ENCODE results near the gene GNA14.
"Not testable (repeated sequence)": the region's sequence is repeated elsewhere in the genome, so short reads cannot be mapped to it uniquely, and the experiment has no call there.

Gene GNA14

GRCh38 chr9:77534376-77535057, 113.6 kb downstream of the GNA14 start:
- DNase-seq (ENCODE audit: low spot score) = no peak

- DNase-seq (ENCODE audit: low spot score) = no peak
These were observed 114.5 kb downstream of the GNA14 start for GRCh38 chr9:77533671-77534070.

- no peak for DNase-seq (ENCODE audit: low spot score)
These were observed 115.5 kb downstream of the GNA14 start for GRCh38 chr9:77532607-77533006.

DNA sequence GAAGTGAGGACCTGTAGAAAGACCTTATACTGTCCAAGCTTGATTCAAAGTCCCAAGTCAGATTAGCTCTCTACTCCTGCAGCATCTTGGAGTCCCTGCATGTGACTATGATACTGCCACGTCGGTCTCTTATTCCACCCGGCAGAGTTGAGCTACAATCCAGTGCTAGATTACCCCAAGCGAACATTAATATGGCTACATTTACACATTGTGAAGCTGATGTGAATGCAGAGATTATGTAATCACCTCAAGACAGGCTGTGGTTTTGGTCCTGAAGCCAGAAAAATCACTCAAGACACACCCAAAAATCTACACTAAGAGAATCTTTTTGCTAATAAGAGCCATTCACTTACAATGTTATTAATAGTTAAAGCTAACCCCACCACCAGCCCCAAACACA, 116.7 kb downstream of the GNA14 start:
- DNase-seq (ENCODE audit: low spot score) = no peak

GRCh38 chr9:77523891-77524290, 124.2 kb downstream of the GNA14 start:
- no peak for DNase-seq (ENCODE audit: low spot score)

- DNase-seq (ENCODE audit: low spot score) = no peak
These were observed 127.0 kb downstream of the GNA14 start for GRCh38 chr9:77521091-77521490.

DNA sequence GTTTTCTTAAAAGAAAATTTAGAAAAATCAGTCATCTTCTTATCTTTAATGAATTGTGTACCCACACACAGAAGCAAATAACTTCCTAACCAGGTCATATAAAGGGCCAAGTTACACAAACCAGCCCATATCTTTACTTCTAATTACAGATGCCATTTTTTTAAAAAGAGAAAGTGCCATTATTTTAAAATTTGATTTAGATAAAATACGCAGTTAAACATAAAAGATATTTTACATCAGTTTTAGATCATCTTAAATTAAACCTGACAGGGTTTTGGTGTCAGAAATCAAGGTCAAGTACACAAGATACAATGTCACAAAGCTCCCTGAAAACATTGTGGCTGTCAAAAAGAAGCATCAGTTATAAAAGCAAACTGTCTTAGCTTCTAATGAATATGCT, 129.4 kb downstream of the GNA14 start:
- DNase-seq (ENCODE audit: low spot score) = no peak

- DNase-seq (ENCODE audit: low spot score) = no peak
These were observed 131.3 kb downstream of the GNA14 start for GRCh38 chr9:77516781-77517180.

GRCh38 chr9:77514886-77515711, 133.0 kb downstream of the GNA14 start:
- no peak for DNase-seq (ENCODE audit: low spot score)

GRCh38 chr9:77513457-77513856, 134.7 kb downstream of the GNA14 start:
- DNase-seq (ENCODE audit: low spot score) = no peak

DNA sequence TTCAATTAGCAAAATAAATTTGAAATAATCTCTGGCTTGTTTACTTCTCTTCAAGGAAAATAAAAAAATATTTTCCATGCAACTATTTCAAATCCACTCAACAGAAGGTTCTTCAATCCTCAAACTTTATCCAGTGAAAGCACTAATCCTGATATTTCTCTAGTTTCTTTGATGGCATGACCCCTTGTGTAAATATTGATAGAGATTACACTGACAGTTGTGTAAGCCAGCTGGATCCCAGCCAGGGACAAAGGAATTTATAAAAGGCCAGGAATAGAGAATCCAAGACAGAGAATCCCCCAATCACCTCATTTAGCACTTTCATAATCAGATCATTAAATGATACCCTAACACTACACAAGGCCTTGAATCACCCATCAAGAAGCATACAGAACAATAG, 135.2 kb downstream of the GNA14 start:
- no peak for DNase-seq (ENCODE audit: low spot score)

- DNase-seq (ENCODE audit: low spot score) = no peak
These were observed 136.6 kb downstream of the GNA14 start for GRCh38 chr9:77511525-77511924.

DNA sequence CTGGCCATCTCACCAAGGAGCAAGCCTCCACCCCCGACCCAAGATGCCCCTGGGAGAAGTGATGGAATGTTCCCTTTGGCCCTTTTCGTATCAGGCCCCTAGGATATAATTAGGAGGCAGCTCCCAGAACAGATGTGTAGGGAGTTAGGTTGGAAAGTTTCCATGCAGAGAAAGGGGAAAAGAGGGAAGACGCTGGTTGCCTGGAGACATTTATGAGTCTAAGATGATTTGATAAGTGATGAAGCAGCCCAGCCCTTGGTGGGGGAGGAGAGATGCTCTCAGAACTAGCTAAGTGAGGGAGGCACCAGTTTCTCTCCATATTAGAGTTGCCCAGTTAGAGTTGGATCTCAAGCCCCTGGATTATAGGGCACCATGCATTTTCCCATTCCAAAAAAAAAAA, 137.5 kb downstream of the GNA14 start:
- DNase-seq (ENCODE audit: low spot score) = no peak

- no peak for DNase-seq (ENCODE audit: low spot score)
These were observed 139.7 kb downstream of the GNA14 start for GRCh38 chr9:77508396-77508795.

DNA sequence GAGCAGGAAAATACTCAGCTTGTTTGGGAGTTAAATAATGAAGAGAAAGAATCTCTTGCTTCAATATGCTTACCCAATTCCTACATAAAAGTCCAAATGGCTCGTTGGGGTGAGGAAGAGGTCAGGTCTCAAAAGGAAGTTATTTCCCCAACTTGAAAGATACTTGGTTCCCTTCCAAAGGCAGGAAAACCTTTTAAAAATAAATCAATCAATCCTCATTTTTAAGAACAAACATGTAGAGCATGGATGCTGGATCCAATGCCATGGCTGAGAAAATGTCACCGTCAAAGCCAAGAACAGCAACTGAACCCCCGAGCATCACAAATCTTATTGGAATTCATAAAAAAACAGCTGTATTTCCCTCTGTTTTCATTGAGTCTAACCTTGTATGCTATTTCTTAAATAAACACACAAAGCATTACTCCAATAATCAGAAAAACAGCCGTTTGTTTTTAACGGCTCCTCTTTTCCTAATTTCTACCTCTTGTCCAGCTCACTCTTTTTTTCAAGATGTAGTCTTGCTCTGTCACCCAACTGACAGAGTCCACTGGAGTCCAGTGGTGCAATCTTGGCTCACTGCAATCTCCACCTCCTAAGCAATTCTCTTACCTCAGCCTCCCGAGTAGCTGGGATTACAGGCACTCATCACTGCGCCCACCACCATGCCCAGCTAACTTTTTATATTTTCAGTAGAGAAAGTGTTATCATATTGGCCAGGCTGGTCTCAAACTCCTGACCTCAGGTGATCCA, 140.7 kb downstream of the GNA14 start:
- DNase-seq (ENCODE audit: low spot score) = no peak

- no peak for DNase-seq (ENCODE audit: low spot score)
These were observed 142.9 kb downstream of the GNA14 start for GRCh38 chr9:77505232-77505631.

DNA sequence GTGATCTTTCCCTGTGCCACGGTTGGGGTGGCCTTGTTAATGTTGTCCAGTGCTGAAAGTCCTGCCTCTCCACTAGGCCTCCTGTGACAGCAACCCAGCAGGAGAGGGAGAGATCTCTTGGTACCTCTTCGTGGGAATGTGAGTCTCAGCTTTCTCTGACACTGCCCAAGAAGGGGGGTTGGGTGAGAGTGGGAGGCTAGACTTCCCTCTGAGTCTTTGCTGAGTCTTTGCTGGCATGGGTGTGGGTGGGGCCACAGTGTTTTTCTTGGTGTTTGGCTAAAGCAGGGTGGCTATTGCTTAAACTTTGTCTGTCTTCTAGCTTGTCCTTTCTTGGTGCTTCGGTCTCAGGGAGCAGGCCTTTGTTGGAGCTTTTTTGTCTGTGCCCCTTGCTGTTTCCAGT, 145.6 kb downstream of the GNA14 start:
- DNase-seq (ENCODE audit: low spot score) = no peak

GRCh38 chr9:77498891-77499290, 149.2 kb downstream of the GNA14 start:
- DNase-seq (ENCODE audit: low spot score) = no peak

DNA sequence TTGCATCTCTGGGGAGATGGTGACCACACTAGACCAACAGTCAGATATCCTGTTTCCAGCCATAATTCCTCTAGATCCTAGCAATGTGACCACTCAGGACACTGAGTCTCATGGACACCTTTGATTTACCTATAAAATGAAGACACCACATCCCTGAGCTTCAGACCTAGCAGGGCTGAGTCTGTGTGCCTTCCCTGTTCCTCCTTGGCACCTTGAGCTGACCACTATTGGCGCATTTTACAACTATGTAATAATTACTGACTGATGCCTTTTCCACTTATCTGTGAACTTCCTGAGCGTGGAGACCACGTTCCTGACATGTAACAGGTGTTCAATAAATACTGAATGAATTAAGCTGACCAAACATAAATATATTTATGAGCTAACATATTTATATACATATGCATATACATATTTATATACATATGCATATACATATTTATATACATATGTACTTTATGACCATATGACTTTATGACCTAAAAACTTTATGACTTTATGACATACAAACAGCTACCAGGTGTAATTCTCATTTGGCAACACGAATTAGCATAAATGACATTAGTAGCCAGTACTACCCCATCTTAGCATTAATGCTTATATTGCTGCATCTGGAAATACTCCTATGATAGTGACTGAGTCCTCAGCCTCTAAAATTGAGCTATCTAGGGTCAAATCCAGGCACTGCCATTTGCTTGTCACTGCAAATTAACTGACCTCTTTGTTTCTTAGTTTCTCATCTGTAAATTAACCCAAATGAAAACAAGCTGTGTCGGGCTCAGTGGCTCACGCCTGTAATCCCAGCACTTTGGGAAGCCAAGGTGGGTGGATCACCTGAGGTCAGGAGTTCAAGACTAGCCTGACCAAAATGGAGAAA, 150.6 kb downstream of the GNA14 start:
- no peak for DNase-seq (ENCODE audit: low spot score)

DNA sequence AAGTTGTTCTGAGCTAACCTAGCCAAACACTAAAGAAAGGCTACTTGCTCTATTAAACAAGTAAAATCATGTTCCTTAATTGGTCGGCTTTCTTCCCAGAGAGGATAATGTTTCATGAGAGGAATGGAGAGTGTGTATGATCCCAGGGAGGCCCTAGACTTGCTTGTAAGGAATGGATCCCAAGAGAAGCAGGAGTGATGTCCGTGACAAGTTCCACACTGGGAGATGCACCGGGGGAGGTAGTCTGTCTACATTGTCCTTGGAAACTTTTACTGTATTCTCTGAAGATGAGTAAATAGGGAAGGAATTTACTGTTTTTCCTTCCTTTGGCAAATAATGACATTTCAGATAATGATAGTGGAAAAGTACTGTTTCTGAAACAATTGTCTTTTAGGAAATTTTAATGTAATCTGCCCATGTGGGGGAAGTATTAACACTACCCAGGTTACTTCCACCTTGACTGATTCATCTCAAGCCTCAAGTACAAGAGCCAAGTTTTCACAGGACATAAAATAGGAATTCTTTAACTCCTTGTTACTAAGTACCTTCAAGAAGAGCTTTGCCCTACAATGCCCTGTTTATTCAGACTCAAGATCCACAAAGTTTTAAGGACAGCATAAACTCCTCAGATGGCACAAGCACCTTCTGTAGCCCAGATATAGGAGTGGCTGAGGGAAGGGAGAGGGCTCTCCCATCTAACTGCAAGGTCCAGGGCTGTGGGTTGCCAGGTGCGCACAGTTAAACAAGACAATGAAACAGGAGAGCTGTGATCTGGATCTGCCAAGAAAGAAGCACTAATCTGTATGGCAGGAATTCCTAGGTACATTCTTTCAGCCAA, 152.1 kb downstream of the GNA14 start:
- no peak for DNase-seq (ENCODE audit: low spot score)

- DNase-seq (ENCODE audit: low spot score) = not testable (repeated sequence)
These were observed 157.8 kb downstream of the GNA14 start for GRCh38 chr9:77490279-77490678.
